ENCODE results near the gene KLHL22. TPM values are rescaled to one million over a fixed set of nuclear protein-coding genes. Genes with fewer than 3 reads are reported as not detected.

Gene KLHL22
- total and polyA plus RNA-seq, 2 donors (not counting 1 experiment from before 2014, with no cell fraction given) = 17.4 to 35.3 TPM

- H3K4me2 ChIP-seq (ENCODE audit: extremely low read depth, insufficient read depth, low read length) = no peak overlapping the region
- H4K20me1 ChIP-seq (ENCODE audit: control insufficient read depth, extremely low read depth, insufficient read depth, low read length) = no peaks in the 10 kb centered on the region
- H3K79me2 ChIP-seq (ENCODE audit: control insufficient read depth, insufficient read depth, low read length) = no peaks in the 10 kb centered on the region
- no peak overlapping the region for H2AFZ ChIP-seq (ENCODE audit: low read length)
- no peak overlapping the region for H3K27ac ChIP-seq (ENCODE audit: insufficient read depth, low read length)
- no peak overlapping the region for H3K4me3 ChIP-seq (replicated peaks in 1 of 4; ENCODE audit: control extremely low read depth in 1 of 4, insufficient read depth in 1 of 4, low read depth in 3 of 4, low read length in 4 of 4)
- TF ChIP-seq, protein P1, sequence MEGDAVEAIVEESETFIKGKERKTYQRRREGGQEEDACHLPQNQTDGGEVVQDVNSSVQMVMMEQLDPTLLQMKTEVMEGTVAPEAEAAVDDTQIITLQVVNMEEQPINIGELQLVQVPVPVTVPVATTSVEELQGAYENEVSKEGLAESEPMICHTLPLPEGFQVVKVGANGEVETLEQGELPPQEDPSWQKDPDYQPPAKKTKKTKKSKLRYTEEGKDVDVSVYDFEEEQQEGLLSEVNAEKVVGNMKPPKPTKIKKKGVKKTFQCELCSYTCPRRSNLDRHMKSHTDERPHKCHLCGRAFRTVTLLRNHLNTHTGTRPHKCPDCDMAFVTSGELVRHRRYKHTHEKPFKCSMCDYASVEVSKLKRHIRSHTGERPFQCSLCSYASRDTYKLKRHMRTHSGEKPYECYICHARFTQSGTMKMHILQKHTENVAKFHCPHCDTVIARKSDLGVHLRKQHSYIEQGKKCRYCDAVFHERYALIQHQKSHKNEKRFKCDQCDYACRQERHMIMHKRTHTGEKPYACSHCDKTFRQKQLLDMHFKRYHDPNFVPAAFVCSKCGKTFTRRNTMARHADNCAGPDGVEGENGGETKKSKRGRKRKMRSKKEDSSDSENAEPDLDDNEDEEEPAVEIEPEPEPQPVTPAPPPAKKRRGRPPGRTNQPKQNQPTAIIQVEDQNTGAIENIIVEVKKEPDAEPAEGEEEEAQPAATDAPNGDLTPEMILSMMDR (conservative IDR thresholded peaks at IDR 0.05 in 1 of 2, IDR thresholded peaks at IDR 0.05 in 1 of 2; ENCODE audit: low read depth in 1 of 2, low read length in 2 of 2) = no peak
- no peak for TF ChIP-seq EZH2 (IDR thresholded peaks at IDR 0.05; ENCODE audit: low read length, missing control alignments)
- DNase-seq (ENCODE audit: low read depth in 2 of 2) = no peak
- H3K9me3 ChIP-seq (ENCODE audit: control insufficient read depth, insufficient read depth, low read depth, low read length) = no peaks in the 10 kb centered on the region
- H3K4me1 ChIP-seq (ENCODE audit: control insufficient read depth, extremely low read depth, insufficient read depth, low read length) = no peaks in the 10 kb centered on the region
- H3K36me3 ChIP-seq (ENCODE audit: control insufficient read depth, insufficient read depth, low read length) = peaks cover 8% of the 10 kb centered on the region
- H3K9ac ChIP-seq (ENCODE audit: insufficient read depth, low read length) = no peak overlapping the region
- H3K27me3 ChIP-seq (ENCODE audit: control insufficient read depth, insufficient read depth, low read length) = no peaks in the 10 kb centered on the region
Observed at GRCh38 chr22:20459862-20460261, 35.7 kb downstream of the KLHL22 start.

DNA sequence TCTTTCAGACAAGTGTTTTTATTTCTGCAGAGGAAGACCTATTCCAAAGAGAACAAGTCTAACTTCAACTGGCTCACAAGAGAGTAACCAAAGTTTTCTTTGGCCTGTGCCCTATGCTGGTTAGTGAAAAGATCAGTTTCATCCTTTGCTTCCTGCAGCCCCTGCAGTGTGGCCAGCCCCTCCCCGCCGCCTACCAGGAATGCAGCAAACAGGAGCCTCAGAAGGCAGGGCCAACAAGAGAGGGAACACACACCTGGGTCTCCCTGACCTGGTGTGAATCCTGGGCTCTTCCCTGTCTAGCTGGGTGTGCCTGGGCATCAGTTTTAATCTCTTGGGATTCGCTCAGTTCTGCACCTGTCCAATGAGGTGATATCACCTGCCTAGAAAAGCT is 36.4 kb downstream of the KLHL22 start:
- no peak overlapping the region for H3K9ac ChIP-seq (ENCODE audit: insufficient read depth, low read length)
- H3K27ac ChIP-seq (ENCODE audit: insufficient read depth, low read length) = no peak overlapping the region
- no peaks in the 10 kb centered on the region for H3K27me3 ChIP-seq (ENCODE audit: control insufficient read depth, insufficient read depth, low read length)
- H2AFZ ChIP-seq (ENCODE audit: low read length) = no peak overlapping the region
- TF ChIP-seq EZH2 (IDR thresholded peaks at IDR 0.05; ENCODE audit: low read length, missing control alignments) = no peak
- TF ChIP-seq, protein P1 (conservative IDR thresholded peaks at IDR 0.05 in 1 of 2, IDR thresholded peaks at IDR 0.05 in 1 of 2; ENCODE audit: low read depth in 1 of 2, low read length in 2 of 2) = no peak
- peaks cover 3% of the 10 kb centered on the region for H3K36me3 ChIP-seq (ENCODE audit: control insufficient read depth, insufficient read depth, low read length)
- H3K9me3 ChIP-seq (ENCODE audit: control insufficient read depth, insufficient read depth, low read depth, low read length) = no peaks in the 10 kb centered on the region
- H3K4me3 ChIP-seq (replicated peaks in 1 of 4; ENCODE audit: control extremely low read depth in 1 of 4, insufficient read depth in 1 of 4, low read depth in 3 of 4, low read length in 4 of 4) = no peak overlapping the region
- H3K4me2 ChIP-seq (ENCODE audit: extremely low read depth, insufficient read depth, low read length) = no peak overlapping the region
- H3K4me1 ChIP-seq (ENCODE audit: control insufficient read depth, extremely low read depth, insufficient read depth, low read length) = no peaks in the 10 kb centered on the region
- H3K79me2 ChIP-seq (ENCODE audit: control insufficient read depth, insufficient read depth, low read length) = no peaks in the 10 kb centered on the region
- H4K20me1 ChIP-seq (ENCODE audit: control insufficient read depth, extremely low read depth, insufficient read depth, low read length) = no peaks in the 10 kb centered on the region
- no peak for DNase-seq (ENCODE audit: low read depth in 2 of 2)

DNA sequence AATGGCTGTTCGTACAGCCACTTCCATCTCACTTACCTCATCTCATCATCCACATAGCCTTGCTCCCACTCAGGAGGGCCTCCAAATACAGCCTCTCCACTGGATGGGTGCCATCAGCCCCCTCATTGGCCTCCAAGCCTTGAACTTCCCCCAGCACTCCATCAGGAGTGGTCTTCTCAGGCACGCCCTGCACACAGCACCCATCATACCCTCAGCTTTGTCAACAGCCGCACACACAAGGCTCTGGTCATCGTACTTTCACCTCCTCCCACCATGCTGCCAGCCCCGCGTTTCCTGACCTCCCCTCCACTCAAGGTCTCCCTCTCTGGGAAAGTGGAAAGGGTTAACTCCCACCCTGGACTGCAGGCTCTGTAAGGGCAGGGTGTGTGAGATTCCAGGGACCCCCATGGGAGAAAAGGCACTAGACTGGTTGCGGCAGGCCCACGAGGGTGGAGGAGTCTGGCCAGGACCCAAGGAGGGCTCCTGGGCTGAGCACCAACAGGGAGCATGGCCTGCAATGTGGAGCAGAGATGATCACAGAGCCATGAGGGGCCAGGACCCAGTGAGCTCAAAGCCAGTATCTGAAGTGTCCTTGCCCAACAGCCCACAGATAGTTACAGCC is 37.0 kb downstream of the KLHL22 start:
- Histone ChIP-seq H3K9me3 (ENCODE audit: control insufficient read depth, insufficient read depth, low read depth, low read length) (no peaks in the 10 kb centered on the region), H3K27ac (ENCODE audit: insufficient read depth, low read length) (no peak overlapping the region), H3K27me3 (ENCODE audit: control insufficient read depth, insufficient read depth, low read length) (no peaks in the 10 kb centered on the region), H2AFZ (ENCODE audit: low read length) (no peak overlapping the region), H3K4me3 (replicated peaks in 1 of 4; ENCODE audit: control extremely low read depth in 1 of 4, insufficient read depth in 1 of 4, low read depth in 3 of 4, low read length in 4 of 4) (no peak overlapping the region), H3K4me1 (ENCODE audit: control insufficient read depth, extremely low read depth, insufficient read depth, low read length) (no peaks in the 10 kb centered on the region), H3K79me2 (ENCODE audit: control insufficient read depth, insufficient read depth, low read length) (no peaks in the 10 kb centered on the region), H4K20me1 (ENCODE audit: control insufficient read depth, extremely low read depth, insufficient read depth, low read length) (no peaks in the 10 kb centered on the region), H3K36me3 (ENCODE audit: control insufficient read depth, insufficient read depth, low read length) (no peaks in the 10 kb centered on the region), H3K4me2 (ENCODE audit: extremely low read depth, insufficient read depth, low read length) (no peak overlapping the region), H3K9ac (ENCODE audit: insufficient read depth, low read length) (no peak overlapping the region)
- TF ChIP-seq, protein P1 (conservative IDR thresholded peaks at IDR 0.05 in 1 of 2, IDR thresholded peaks at IDR 0.05 in 1 of 2; ENCODE audit: low read depth in 1 of 2, low read length in 2 of 2) = no peak
- TF ChIP-seq EZH2 (IDR thresholded peaks at IDR 0.05; ENCODE audit: low read length, missing control alignments) = no peak
- no peak for DNase-seq (ENCODE audit: low read depth in 2 of 2)
